ENCODE measurements around the gene PITPNC1. TPM values are rescaled to one million over a fixed set of nuclear protein-coding genes. Genes with fewer than 3 reads are reported as not detected.

PITPNC1 gene
- total RNA-seq, 2 donors from 2014 or later: 10.8 to 20.4 TPM

DNA sequence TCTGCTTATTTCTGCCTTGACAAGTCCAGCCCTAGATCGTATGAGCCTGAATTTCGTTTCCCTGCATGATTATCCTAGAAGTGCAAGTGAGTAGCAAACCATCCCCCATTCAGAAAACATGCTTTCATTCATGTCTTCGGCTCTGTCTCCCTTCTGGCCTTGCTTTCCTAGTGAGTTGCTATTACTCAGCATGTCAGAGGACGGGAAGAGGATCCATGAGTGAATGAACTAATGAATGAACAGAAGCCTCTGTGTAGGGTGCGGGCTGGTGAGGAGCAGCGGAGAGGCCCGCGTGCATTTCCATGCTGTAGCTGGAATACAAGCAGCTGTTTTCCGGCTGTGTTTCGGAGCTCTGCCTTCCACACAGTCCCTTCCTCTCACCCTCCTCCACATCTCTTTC lies 184.9 kb downstream of the PITPNC1 start:
- no peak overlapping the region for H3K4me3 ChIP-seq
- no peaks in the 10 kb centered on the region for H3K36me3 ChIP-seq
- H3K27ac ChIP-seq: no peak overlapping the region
- TF ChIP-seq, protein P1, sequence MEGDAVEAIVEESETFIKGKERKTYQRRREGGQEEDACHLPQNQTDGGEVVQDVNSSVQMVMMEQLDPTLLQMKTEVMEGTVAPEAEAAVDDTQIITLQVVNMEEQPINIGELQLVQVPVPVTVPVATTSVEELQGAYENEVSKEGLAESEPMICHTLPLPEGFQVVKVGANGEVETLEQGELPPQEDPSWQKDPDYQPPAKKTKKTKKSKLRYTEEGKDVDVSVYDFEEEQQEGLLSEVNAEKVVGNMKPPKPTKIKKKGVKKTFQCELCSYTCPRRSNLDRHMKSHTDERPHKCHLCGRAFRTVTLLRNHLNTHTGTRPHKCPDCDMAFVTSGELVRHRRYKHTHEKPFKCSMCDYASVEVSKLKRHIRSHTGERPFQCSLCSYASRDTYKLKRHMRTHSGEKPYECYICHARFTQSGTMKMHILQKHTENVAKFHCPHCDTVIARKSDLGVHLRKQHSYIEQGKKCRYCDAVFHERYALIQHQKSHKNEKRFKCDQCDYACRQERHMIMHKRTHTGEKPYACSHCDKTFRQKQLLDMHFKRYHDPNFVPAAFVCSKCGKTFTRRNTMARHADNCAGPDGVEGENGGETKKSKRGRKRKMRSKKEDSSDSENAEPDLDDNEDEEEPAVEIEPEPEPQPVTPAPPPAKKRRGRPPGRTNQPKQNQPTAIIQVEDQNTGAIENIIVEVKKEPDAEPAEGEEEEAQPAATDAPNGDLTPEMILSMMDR (IDR thresholded peaks at IDR 0.05): no peak
- intact Hi-C loops (cut with DNase I): no loop called here
- H3K4me1 ChIP-seq: no peaks in the 10 kb centered on the region
- DNase-seq: no peak
- H3K27me3 ChIP-seq: no peaks in the 10 kb centered on the region
- no peak overlapping the region for H3K9ac ChIP-seq (ENCODE audit: low read depth in 2 of 2, low read length in 2 of 2)
- no peaks in the 10 kb centered on the region for H3K9me3 ChIP-seq

DNA sequence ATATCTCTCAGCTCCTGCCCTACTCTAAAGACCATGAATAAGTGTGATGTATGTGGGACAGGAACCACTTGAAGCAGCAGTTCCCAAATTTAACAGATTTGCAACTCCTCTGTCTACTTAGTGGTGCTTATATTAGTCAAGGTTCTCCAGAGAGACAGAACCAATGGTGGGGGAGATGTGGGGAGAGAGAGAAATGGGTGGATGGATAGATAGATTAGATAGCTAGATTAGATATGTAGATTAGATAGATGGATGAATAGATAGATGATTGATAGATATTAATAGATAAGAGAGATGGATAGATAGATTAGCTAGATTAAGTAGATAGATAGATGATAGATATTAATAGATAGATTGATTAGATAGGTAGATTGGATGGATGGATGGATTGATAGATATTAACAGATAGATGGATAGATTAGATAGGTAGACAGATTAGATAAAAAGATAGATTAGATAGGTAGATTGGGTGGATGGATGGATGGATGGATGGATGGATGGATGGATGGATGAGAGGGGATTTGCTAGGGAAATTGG lies 186.7 kb downstream of the PITPNC1 start:
- Histone ChIP-seq H3K36me3 (no peaks in the 10 kb centered on the region), H3K4me1 (no peaks in the 10 kb centered on the region), H3K9me3 (no peaks in the 10 kb centered on the region), H3K9ac (ENCODE audit: low read depth in 2 of 2, low read length in 2 of 2) (no peak overlapping the region), H3K27me3 (no peaks in the 10 kb centered on the region), H3K27ac (no peak overlapping the region), H3K4me3 (no peak overlapping the region)
- TF ChIP-seq, protein P1 (IDR thresholded peaks at IDR 0.05): no peak
- no peak for DNase-seq
- intact Hi-C loops (cut with DNase I): no loop called here

DNA sequence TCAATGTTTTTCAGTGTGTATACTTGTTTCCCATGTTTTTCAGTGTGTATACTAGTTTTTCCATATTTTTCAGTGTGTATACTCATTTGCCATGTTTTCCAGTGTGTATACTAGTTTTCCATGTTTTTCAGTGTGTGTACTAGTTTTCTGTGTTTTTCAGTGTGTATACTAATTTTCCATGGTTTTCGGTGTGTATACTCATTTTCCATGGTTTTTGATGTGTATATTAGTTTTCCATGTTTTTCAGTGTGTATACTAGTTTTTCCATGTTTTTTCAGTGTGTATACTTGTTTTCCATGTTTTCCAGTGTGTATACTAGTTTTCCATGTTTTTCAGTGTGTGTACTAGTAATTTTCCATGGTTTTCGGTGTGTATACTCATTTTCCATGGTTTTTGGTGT lies 188.0 kb downstream of the PITPNC1 start:
- no peaks in the 10 kb centered on the region for H3K4me1 ChIP-seq
- H3K4me3 ChIP-seq: no peak overlapping the region
- no peak overlapping the region for H3K27ac ChIP-seq
- no peaks in the 10 kb centered on the region for H3K27me3 ChIP-seq
- H3K9ac ChIP-seq (ENCODE audit: low read depth in 2 of 2, low read length in 2 of 2): no peak overlapping the region
- intact Hi-C loops (cut with DNase I): no loop called here
- no peaks in the 10 kb centered on the region for H3K9me3 ChIP-seq
- TF ChIP-seq, protein P1 (IDR thresholded peaks at IDR 0.05): no peak
- H3K36me3 ChIP-seq: no peaks in the 10 kb centered on the region
- DNase-seq: no peak

DNA sequence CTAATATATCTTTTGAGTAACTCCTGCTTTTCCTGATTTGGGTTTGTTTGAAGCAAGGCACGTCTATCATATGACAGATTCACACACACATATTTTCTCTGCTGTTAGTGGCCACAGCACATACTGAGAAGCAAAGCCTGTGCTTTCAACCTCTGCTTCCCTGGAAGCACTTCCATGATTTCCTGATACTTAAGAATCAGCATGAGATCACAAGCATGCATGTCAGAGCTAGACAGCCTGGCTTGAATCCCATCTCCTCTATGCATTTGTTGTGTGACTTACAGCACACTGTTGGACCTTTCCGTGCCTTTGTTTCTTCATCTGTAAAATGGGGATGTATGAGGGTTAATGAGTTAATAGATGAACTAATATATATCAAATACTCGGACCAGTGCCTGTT lies 189.6 kb downstream of the PITPNC1 start:
- Histone ChIP-seq H3K36me3 (no peaks in the 10 kb centered on the region), H3K9me3 (no peaks in the 10 kb centered on the region), H3K9ac (ENCODE audit: low read depth in 2 of 2, low read length in 2 of 2) (no peak overlapping the region), H3K27me3 (no peaks in the 10 kb centered on the region), H3K4me3 (no peak overlapping the region), H3K4me1 (no peaks in the 10 kb centered on the region), H3K27ac (no peak overlapping the region)
- TF ChIP-seq, protein P1 (IDR thresholded peaks at IDR 0.05): no peak
- no peak for DNase-seq
- intact Hi-C loops (cut with DNase I): no loop called here

DNA sequence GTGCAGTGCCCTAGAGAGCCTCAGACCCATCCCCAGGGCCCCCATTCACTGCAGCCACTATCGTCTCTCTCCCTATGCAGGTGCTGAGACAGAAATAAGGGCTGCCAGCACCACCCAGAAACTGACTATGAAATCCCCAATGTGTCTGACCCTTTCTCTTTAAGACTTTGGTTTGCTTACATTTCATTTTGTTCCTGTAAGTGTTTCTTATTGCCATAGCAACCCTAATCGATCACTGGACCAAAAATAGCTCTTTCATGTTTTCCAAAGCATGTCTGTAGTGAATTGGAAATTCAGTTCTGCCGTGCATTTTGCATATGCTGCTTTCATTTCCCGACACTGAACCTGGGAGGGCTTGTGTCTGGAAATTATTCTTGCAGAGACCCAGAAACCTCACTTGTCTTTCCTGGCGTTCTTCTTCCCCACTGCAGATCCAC lies 192.0 kb downstream of the PITPNC1 start:
- H3K9me3 ChIP-seq: no peaks in the 10 kb centered on the region
- no peak overlapping the region for H3K27ac ChIP-seq
- H3K4me1 ChIP-seq: no peaks in the 10 kb centered on the region
- no peaks in the 10 kb centered on the region for H3K27me3 ChIP-seq
- TF ChIP-seq, protein P1 (IDR thresholded peaks at IDR 0.05): no peak
- no peaks in the 10 kb centered on the region for H3K36me3 ChIP-seq
- no peak for DNase-seq
- intact Hi-C loops (cut with DNase I): no loop called here
- H3K9ac ChIP-seq (ENCODE audit: low read depth in 2 of 2, low read length in 2 of 2): no peak overlapping the region
- H3K4me3 ChIP-seq: no peak overlapping the region

All from colonic mucosa (tissue), 4 donors.